T-helper 1 cell (primary cell): ENCODE data around the gene BTF3L4.
"Not testable (repeated sequence)": the region's sequence is repeated elsewhere in the genome, so short reads cannot be mapped to it uniquely, and the experiment has no call there.

Source experiments
- DNase-seq, 5 donors: peaks; one replicate each; pipeline ENCODE4 v3.0.0-alpha.2; 2012 to 2020

BTF3L4 gene

GRCh38 chr1:52055066-52055865, 829 bp upstream of the BTF3L4 start, which contains the start of gene TXNDC12:
Gene TXNDC12, minus strand, starts transcription at chr1:52055191. Its CDS starts 95 bp downstream, at chr1:52055096.
- DNase-seq = peak; percentile 33 to 83 (median 49)

- DNase-seq = no peak
Measured at GRCh38 chr1:52055866-52056162, 281 bp upstream of the BTF3L4 start.

DNA sequence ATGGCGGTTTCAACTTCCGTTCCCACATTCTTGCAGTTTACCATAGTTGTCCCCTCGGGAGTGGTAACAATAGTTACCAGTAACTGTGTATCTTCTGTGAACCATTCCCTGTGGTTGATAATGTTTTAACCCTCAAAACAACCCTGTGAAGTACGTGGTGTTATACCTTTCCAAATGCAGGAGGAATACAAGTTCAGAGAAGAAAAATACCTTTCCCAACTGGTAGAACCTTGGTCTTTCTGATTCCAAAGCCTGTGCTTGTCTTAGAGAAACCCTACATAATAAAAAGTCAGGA, 789 bp downstream of the BTF3L4 start:
- DNase-seq = no peak

DNA sequence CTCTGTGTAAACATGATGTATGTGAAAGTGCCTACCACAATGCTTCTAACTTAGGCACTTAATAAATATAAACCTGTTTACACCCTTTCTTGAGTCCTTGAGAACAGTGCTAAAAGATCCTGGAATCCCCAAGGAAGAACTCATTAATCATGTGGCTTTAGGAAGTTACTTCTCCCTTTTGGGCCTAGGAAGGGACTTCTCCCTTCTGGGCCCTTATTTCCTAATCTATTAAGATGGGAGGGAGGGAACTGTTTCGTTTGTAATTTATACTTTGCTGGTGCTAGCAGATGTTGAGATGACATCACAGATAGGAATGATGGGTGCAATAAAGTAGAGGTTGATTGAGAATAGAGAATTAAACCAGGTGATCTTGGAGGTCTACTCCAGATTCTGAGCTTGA, 1.2 kb downstream of the BTF3L4 start:
- DNase-seq = no peak

DNA sequence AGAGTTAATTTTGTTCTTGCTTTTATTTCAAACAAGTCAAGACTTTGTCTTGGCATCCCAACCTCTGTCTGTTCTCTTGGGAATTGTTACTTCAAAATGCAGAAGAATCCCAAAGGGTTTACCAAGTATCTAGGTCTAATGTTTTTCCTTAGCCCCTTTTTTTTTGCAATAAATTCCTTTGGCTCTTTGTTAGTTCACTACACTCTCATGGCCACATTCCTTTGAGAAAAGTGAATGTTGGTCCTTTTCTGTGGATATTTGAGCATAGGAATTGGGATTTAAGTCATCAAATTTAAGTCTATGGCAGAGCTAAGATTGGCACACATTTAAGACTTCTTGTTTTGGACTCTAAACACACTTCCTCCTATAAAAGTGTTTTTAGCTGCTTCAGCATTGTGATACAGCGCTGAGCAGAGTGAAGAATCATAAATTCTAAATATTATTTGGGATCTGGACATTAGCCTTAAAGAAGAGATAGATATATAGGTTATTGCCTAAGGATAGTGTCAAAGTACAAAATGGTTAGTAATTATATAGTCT, 1.9 kb downstream of the BTF3L4 start:
- no peak for DNase-seq

GRCh38 chr1:52059321-52059720, 3.2 kb downstream of the BTF3L4 start:
- no peak for DNase-seq

DNA sequence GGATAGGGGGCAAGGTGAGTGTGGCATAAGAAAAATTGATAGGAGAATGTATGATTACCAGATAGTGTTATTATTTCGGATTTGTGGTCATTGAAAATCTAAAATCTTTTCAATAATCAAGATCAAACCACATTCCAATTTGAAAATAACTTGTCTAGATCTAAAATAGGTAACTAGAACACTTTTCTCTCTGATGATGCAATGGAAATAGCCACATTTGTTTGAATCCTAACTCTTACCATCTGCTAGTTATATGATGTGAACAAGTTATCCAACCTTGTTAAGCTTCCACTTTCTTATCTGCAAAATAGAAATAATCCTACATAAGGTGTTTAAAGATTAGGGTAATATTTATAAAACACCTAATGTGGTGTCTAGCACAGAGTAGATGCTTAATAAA, 3.8 kb downstream of the BTF3L4 start:
- DNase-seq = no peak

DNA sequence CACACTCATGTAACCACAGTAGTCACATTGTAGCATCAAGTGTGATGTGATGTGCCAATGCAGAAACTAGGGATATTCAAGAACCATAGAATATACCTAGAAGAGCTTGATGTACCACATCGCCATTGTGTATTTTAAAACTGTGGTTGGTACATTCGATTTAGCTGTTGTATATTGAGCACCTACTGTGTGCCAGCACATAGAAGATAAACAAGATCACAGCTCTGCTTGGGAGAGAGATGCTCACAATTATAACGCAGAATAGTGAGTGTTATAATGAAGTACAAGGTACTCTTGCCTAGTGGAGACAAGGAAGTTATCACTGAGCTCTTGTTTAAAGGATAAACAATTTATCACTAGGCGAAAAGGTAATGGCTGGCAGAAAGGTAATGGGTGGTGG, 4.7 kb downstream of the BTF3L4 start:
- no peak for DNase-seq

GRCh38 chr1:52063192-52063591, 7.1 kb downstream of the BTF3L4 start:
- DNase-seq = no peak

GRCh38 chr1:52070704-52071103, 14.6 kb downstream of the BTF3L4 start:
- DNase-seq = no peak

GRCh38 chr1:52072291-52072690, 16.2 kb downstream of the BTF3L4 start:
- DNase-seq = no peak

DNA sequence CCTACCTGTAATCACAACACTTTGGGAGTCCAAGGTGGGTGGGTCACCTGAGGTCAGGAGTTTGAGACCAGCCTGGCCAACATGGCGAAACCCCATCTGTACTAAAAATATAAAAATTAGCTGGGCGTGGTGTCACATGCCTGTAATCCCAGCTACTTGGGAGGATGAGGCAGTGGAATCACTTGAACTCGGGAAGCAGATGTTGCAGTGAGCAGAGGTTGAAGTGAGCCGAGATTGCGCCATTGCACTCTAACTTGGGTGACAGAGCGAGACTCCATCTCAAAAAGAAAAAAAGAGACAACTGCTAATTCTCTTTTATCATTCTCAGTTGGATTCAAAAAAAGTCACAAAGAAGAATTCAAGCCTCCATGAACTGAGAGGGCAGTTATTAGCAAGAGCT, 21.2 kb downstream of the BTF3L4 start:
- DNase-seq = not testable (repeated sequence)

DNA sequence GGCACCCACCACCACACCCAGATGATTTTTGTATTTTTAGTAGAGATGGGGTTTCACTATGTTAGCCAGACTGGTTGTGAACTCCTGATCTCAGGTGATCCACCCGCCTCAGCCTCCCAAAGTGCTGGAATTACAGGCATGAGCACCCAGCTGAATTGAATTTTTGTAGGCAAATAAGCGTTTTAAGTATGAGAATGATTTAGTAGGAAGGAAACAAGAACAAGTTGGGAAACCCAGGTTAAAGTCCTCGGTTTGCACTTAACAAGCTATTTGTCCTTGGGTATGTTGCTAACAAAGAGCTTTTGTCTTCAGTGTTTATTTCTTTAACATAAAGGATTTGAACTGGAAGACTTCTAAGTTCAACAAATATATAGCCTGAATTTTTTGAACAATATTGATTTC, 23.9 kb downstream of the BTF3L4 start:
- DNase-seq = no peak

DNA sequence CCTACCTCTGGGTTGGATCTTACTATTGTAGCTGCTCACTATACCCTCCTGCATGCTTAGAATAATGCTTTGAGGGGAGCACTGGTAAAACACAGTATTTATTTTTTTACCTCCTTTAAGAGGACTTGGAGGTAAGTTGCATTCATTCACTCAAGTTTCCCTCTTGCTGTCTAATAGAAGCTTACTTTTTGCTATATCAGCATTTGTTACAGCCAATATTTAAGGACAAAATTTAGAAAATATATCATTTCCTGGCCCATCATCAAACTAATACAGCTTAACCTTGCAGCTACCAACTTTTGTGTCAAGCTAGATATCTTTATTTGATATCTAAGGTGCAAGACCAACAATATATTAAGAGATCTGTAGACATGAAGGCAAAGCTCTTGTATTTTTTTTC, 31.8 kb downstream of the BTF3L4 start:
- DNase-seq = not testable (repeated sequence)

GRCh38 chr1:52094300-52094699, 38.2 kb downstream of the BTF3L4 start:
- DNase-seq = not testable (repeated sequence)

DNA sequence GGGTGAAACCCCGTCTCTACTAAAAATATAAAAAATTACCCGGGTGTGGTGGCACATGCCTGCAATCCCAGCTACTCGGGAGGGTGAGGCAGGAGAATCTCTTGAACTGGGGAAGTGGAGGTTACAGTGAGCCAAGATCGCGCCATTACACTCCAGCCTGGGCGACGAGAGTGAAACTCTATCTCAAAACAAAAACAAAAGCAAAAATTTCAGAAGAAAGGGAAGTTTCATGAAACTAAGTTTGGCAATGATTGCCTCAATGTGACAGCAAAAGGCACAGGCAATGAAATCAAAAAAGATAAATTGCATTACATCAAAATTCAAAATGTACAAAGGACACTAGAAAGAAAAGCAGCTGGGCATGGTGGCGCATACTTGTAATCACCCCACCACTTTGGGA, 40.1 kb downstream of the BTF3L4 start:
- DNase-seq = no peak

GRCh38 chr1:52098139-52098871, 42.2 kb downstream of the BTF3L4 start:
- DNase-seq = no peak

GRCh38 chr1:52102336-52103013, 46.4 kb downstream of the BTF3L4 start:
- peak in 1 of 5 donors; percentile 18 for DNase-seq

- DNase-seq = no peak
Measured at GRCh38 chr1:52111492-52111891, 55.4 kb downstream of the BTF3L4 start.

DNA sequence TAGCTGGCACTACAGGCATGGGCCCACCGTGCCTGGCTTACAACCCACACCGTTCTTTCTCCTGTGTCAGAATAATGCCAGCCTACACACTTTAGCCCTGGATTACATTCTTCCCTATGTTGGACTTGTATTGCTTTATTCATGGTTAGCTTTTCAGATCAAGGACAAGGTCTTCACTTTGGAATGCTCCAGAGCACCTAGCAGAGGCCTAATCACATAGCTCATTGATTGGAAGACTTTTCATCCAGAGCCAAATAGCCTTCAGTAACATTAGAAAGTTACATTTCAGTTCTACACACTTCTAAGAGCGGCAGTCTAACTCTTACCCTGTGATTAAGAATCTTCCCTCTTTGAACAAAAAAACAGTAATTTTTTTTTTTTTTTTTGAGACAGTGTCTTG, 56.4 kb downstream of the BTF3L4 start:
- no peak for DNase-seq

- no peak for DNase-seq
Measured at GRCh38 chr1:52119301-52120079, 63.4 kb downstream of the BTF3L4 start.

DNA sequence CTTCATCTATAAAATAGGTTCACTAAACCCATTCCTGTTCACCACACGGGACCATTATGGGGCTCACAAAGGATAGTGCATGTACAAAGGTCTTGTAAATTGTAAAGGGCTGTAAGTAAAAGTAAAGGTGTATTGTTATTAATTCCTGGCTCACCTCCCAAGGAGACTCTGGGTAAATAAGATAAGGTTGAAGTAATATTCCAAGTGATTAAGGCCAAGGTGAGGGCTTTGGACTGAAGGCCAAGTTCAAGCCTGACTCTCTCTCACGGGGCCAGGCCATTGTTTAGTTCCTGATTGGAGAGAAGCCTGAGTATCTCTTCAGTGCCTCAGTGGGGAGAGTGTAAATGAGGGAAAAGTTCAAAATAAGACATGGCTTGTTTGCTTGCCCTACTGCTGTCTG, 66.3 kb downstream of the BTF3L4 start:
- no peak for DNase-seq

GRCh38 chr1:52123622-52124021, 67.5 kb downstream of the BTF3L4 start:
- DNase-seq = no peak
